GM21825 (cell line): Measurements from ENCODE around the gene APOA1.
"Not testable (repeated sequence)": the region's sequence is repeated elsewhere in the genome, so short reads cannot be mapped to it uniquely, and the experiment has no call there.

ENCODE experiments used
- ATAC-seq: cut with Tn5 transposase; IDR thresholded peaks from one replicate; pipeline ENCODE4 v1.9.1; 2021; ENCODE audit warnings: mild to moderate bottlenecking, moderate library complexity; ENCODE audit not compliant: unreplicated experiment

Gene APOA1

DNA sequence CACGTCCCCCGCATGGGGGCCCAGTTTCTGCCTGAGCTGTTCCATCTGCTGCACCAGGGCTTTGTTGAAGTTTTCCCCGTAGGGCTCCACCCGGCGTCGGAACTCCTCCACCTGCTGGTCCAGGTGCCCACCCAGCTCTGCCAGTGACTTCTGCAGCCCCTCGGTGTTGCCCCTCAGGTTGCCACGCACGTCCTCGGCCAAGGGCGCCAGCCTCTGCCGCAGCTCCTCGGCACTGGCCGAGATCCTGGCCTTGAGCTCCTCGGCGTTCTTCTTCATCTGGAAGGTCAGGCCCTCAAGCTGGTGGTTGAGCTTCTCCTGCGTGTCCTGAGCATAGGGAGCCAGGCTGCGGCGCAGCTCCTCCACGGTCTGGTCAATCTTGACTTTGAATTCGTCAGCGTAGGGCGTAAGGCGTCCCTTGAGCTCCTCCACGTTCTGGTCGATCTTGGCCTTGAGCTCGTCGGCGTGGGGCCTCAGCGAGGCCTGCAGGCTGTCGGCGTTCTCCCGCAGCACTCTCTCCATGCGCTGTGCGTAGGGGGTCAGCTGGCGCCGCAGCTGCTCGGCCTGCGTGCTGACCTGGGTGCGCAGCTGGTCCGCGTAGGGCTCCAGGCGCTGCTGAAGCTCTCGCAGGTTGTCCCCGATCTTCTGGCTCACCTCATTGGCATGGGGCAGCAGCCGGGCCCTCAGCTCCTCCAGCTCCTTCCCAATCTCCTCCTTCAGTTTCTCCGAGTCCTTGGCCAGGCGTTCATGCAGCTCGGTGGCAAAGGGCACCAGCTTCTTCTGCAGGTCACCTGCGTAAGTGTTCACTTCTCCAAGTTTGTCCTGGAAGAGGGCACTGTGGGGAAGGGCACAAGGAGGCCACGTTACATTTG, 16.1 kb downstream of the APOA1 start:
- ATAC-seq: no peak

DNA sequence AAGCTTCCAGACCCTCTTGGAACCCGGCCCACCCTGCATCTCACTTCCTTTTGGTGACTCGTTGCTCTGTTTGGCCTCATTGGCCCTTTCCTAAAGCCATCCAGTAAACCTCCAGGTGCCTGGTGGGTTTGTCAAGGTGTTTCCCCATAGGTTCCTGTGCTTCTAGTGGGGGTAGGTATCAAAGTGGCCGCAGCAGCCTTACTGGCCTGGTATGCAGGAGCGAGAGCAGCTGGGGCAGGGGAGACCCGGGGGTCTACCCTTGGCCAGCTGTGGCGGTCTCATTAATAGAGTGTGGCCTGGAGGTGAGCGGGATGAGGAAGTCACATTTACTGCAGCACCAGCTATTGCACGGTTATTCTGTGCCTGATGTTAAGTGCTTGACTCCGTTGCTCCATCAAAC, 18.4 kb downstream of the APOA1 start:
- no peak for ATAC-seq

- ATAC-seq: no peak
These were observed 22.9 kb downstream of the APOA1 start for GRCh38 chr11:116814502-116814901.

- no peak for ATAC-seq
These were observed 23.5 kb downstream of the APOA1 start for GRCh38 chr11:116813781-116814471.

GRCh38 chr11:116813170-116813569, 24.3 kb downstream of the APOA1 start:
- ATAC-seq: no peak

DNA sequence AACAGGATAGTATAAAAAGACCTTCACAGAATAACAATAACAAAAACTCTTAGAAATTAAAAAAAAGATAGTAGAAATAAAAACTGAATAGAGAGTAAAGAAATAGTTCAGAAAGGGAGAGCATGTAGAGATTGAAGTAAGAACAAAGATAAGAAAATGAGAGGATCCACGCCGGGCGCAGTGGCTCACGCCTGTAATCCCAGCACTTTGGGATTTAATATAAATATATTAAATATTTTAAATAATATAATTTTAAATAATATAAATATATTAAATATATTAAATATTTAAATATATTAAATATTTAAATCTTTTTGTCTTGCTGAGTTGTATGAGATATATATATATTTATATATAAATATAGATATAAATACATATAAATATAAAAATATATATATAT, 25.3 kb downstream of the APOA1 start:
- ATAC-seq: no peak

GRCh38 chr11:116811194-116811593, 26.2 kb downstream of the APOA1 start:
- ATAC-seq: no peak

GRCh38 chr11:116808262-116809175, 28.9 kb downstream of the APOA1 start:
- ATAC-seq: no peak

DNA sequence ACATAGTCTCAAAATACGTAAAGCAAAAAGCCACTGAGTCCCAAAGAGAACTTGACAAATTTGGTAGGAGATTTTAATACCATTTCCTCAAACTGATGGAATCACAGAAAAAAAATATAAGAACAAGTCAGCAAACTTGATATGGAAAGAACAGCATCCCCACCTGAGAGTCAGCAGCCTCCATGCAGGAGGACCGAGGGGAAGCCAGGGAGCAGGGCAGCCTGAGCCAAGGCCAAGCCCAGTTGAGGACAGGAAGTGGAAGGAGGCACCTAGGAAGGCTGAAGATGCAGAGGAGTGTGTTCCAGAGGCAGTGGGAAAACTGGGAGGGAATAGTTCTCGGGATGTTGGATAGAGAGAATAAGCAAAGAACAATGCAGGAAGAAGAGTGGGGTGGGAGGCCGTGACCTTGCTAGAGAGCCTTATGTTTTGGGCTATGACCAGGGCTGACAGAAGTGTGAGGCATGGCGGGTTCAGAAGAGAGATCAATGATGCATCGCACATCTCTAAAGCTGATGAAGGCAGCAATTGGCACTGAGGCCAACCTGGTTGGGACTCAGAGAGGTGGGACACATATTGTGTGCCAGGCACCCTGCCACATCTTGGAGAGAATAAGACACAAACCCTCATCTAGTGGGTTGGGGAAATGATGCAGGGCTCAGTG, 29.7 kb downstream of the APOA1 start:
- no peak for ATAC-seq

DNA sequence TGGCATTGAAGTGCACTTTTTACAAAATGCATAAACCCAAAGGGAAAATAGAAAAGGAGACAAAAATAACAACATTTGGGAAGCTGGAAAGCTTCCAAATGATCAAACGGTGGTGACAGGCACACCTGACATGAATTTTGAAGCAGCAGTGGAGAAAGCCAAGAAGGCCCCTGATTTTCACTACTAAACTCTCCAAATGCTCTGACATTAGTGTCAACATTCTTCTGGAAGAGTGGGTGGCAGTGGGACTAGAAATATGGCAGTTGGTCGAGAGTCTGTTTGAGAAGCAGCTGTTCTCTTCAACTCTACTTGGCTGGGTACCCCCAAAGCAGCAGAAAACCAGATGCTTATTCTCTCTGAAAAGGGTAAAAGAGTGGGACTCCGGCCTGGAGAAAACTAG, 33.4 kb downstream of the APOA1 start:
- ATAC-seq: no peak

GRCh38 chr11:116801662-116802061, 35.8 kb downstream of the APOA1 start:
- ATAC-seq: not testable (repeated sequence)

GRCh38 chr11:116800610-116801009, 36.8 kb downstream of the APOA1 start:
- ATAC-seq: no peak

- no peak for ATAC-seq
These were observed 39.1 kb downstream of the APOA1 start for GRCh38 chr11:116798368-116798767.

- no peak for ATAC-seq
These were observed 39.6 kb downstream of the APOA1 start for GRCh38 chr11:116797816-116798215.

DNA sequence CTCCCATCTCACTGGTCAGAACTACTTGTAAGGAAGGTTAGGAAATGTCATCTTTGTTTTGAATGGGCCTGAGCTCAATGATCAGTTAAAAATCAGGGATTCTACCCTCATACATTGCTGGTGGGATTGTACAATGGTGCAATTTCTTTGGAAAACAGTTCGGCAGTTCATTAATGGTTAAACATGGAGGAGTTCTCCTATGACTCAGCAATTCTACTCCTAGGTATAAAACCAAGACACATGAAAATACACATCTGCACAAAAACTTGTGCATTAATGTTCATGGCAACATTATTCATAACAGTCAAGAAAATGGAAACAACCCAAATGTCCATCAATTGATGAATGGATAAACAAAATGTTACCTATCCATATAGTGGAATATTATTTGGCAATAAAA, 40.9 kb downstream of the APOA1 start:
- no peak for ATAC-seq

GRCh38 chr11:116794851-116795250, 42.6 kb downstream of the APOA1 start:
- no peak for ATAC-seq

DNA sequence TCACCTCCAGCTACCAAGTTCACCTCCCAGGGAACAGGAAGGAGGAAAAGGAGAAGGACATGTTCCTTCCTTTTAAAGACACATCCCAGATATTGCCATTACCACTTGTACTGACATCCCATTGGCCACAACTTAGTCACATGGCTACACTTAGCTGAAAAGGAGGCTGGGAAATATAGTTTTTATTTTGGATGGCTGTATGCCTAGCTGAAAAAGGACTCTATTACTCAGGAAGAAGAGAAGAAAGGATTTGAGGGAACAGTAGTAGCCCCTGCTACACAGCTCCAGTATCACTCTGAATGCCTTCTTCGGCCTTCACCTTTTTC, 43.7 kb downstream of the APOA1 start:
- no peak for ATAC-seq

DNA sequence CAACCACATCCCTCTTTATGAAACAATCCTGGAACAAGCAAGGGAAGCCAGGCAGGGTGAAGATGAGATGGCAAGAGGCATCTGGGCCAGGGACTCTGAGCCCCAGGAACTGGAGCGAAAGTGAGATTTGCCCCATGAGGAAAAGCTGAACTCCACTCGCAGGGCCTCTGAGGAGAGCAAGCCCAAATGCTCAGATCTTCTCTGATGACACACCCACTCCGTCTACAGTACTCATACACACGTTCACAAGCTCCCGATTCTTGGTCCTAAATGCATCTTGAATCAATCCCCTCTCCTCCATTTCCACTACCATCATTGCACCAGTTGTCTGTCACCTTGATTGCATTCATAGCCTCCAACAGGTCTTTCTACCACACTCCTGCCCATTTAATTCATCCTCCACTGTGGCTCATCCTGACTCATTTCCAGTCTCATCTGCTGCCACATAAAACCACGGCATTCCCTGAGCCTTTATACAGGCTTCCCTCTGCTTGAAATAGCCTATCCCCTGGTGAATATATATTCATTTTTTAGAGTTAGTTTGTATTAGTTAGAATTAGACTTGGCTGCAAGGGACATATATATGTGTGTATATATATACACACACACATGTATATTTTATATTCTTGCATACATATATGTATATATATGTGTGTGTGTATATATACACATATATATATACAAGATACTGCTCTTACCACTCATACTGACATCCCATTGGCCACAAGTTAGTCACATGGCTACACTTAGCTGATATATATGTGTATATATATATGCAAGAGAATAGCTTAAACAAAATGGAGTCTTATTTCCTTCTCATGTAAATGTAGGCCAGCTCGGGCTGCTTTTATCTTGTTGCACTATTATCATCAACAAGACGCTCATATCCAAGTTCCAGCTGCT, 44.3 kb downstream of the APOA1 start:
- no peak for ATAC-seq

GRCh38 chr11:116792144-116792868, 45.1 kb downstream of the APOA1 start:
- ATAC-seq: no peak
